Endothelial cell (in vitro differentiated cells): ENCODE results near the gene IGSF11. TPM values are rescaled to one million over a fixed set of nuclear protein-coding genes. Genes with fewer than 3 reads are reported as not detected.

ENCODE experiments used
- DNase-seq: peaks from one replicate; pipeline ENCODE4 v3.0.0; 2021; ENCODE audit warnings: low spot score
- H3K27ac Mint-ChIP-seq: one replicate; pipeline ENCODE4 v1.8.0; 2021; ENCODE audit warnings: mixed read lengths, inconsistent platforms; ENCODE audit not compliant: unreplicated experiment
- H3K27me3 Mint-ChIP-seq: one replicate; pipeline ENCODE4 v1.8.0; 2021; ENCODE audit warnings: mild to moderate bottlenecking, moderate library complexity, mixed read lengths, inconsistent platforms; ENCODE audit not compliant: unreplicated experiment
- H3K36me3 Mint-ChIP-seq: one replicate; pipeline ENCODE4 v1.8.0; 2021; ENCODE audit warnings: mild to moderate bottlenecking, low read depth, mixed read lengths, inconsistent platforms; ENCODE audit not compliant: unreplicated experiment
- H3K4me1 Mint-ChIP-seq: one replicate; pipeline ENCODE4 v1.8.0; 2021; ENCODE audit warnings: mild to moderate bottlenecking, mixed read lengths, inconsistent platforms; ENCODE audit not compliant: unreplicated experiment
- H3K4me3 Mint-ChIP-seq: one replicate; pipeline ENCODE4 v1.8.0; 2021; ENCODE audit warnings: mild to moderate bottlenecking, mixed read lengths, inconsistent platforms; ENCODE audit not compliant: unreplicated experiment
- H3K9me3 Mint-ChIP-seq: one replicate; pipeline ENCODE4 v1.8.0; 2021; ENCODE audit warnings: mixed read lengths, inconsistent platforms; ENCODE audit not compliant: unreplicated experiment
- CTCF ChIP-seq: fragments of 200-600 bp; sonication (generic); IDR thresholded peaks from one replicate; pipeline ENCODE4 v1.5.0; 2021; ENCODE audit warnings: antibody characterized with exemption; ENCODE audit not compliant: unreplicated experiment
- total RNA-seq: library from RNA; stranded (reverse); fragmentation: NEBNext Ultra II Directional; extraction: Animal tissue kit (Norgen Biotek cat#: 25700); gene quantifications from one replicate; pipeline ENCODE4 v1.2.1, GENCODE V29; 2021; ENCODE audit not compliant: unreplicated experiment

IGSF11 gene
- total RNA-seq, 1 donor from 2014 or later = 0.18 TPM

GRCh38 chr3:118990823-118991560 lies 43.7 kb downstream of the IGSF11 start:
- H3K9me3 Mint-ChIP-seq = no peaks in the 10 kb centered on the region
- no peaks in the 10 kb centered on the region for H3K36me3 Mint-ChIP-seq
- no peaks in the 10 kb centered on the region for H3K4me1 Mint-ChIP-seq
- H3K27me3 Mint-ChIP-seq = no peaks in the 10 kb centered on the region
- no peak overlapping the region for H3K27ac Mint-ChIP-seq
- DNase-seq = no peak
- TF ChIP-seq CTCF = no peak
- H3K4me3 Mint-ChIP-seq = no peak overlapping the region

- Mint-ChIP-seq H3K4me3 (no peak overlapping the region), H3K27me3 (no peaks in the 10 kb centered on the region), H3K9me3 (no peaks in the 10 kb centered on the region), H3K36me3 (no peaks in the 10 kb centered on the region), H3K27ac (no peak overlapping the region), H3K4me1 (no peaks in the 10 kb centered on the region)
- TF ChIP-seq CTCF = no peak
- no peak for DNase-seq
Observed at GRCh38 chr3:118988198-118989130, 46.2 kb downstream of the IGSF11 start.

- H3K4me3 Mint-ChIP-seq = no peak overlapping the region
- no peak overlapping the region for H3K27ac Mint-ChIP-seq
- no peaks in the 10 kb centered on the region for H3K27me3 Mint-ChIP-seq
- no peak for TF ChIP-seq CTCF
- no peaks in the 10 kb centered on the region for H3K36me3 Mint-ChIP-seq
- no peaks in the 10 kb centered on the region for H3K4me1 Mint-ChIP-seq
- DNase-seq = no peak
- H3K9me3 Mint-ChIP-seq = no peaks in the 10 kb centered on the region
Observed at GRCh38 chr3:118987477-118987876, 47.2 kb downstream of the IGSF11 start.

GRCh38 chr3:118986734-118987133 lies 47.9 kb downstream of the IGSF11 start:
- Mint-ChIP-seq H3K36me3 (no peaks in the 10 kb centered on the region), H3K27me3 (no peaks in the 10 kb centered on the region), H3K9me3 (no peaks in the 10 kb centered on the region), H3K4me1 (no peaks in the 10 kb centered on the region), H3K27ac (no peak overlapping the region), H3K4me3 (no peak overlapping the region)
- DNase-seq = no peak
- TF ChIP-seq CTCF = no peak

- no peak for TF ChIP-seq CTCF
- H3K27me3 Mint-ChIP-seq = no peaks in the 10 kb centered on the region
- no peak for DNase-seq
- H3K36me3 Mint-ChIP-seq = no peaks in the 10 kb centered on the region
- no peak overlapping the region for H3K27ac Mint-ChIP-seq
- H3K4me1 Mint-ChIP-seq = no peaks in the 10 kb centered on the region
- H3K9me3 Mint-ChIP-seq = no peaks in the 10 kb centered on the region
- H3K4me3 Mint-ChIP-seq = no peak overlapping the region
Observed at GRCh38 chr3:118984699-118985098, 49.9 kb downstream of the IGSF11 start.
